ENCODE measurements around the gene CPAMD8. TPM values are rescaled to one million over a fixed set of nuclear protein-coding genes. Genes with fewer than 3 reads are reported as not detected.

The CPAMD8 gene
- total RNA-seq, 1 donor from 2014 or later, result 16.3 TPM

DNA sequence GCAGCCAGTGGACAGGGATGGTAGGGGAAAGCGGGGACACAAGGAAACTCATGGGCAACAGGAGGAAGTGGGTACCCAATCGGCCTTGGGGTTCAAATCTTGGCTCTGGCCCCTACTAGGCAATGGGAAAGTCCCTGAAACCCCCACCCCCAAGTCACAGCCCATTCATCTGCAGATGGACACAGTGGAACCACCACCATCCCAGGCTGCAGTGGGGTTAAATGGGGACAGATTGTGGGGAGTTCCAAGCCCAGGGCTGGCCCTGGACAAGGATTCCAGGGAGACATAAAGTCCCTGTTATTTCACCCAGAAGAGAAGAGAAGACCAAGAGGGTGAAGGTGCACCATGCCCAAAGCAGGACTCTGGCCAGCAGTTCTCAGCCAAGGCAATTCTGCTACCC lies 48.5 kb downstream of the CPAMD8 start:
- Histone ChIP-seq H3K4me2 (no peak overlapping the region), H3K79me2 (ENCODE audit: low read depth) (no peaks in the 10 kb centered on the region), H4K20me1 (ENCODE audit: low read depth) (no peaks in the 10 kb centered on the region), H2AFZ (replicated peaks) (no peak overlapping the region), H3F3A (ENCODE audit: low read depth) (no peaks in the 10 kb centered on the region), H3K27me3 (no peaks in the 10 kb centered on the region), H3K9me3 (ENCODE audit: low read depth) (no peaks in the 10 kb centered on the region), H3K27ac (no peak overlapping the region), H3K4me3 (no peak overlapping the region), H3K4me1 (no peaks in the 10 kb centered on the region), H3K36me3 (no peaks in the 10 kb centered on the region), H3K9ac (no peak overlapping the region)
- Mint-ChIP-seq H3K27me3 (ENCODE audit: insufficient read depth, low read depth) (peaks cover 6% of the 10 kb centered on the region), H3K27ac (no peak overlapping the region), H3K9me3 (no peaks in the 10 kb centered on the region), H3K4me3 (no peak overlapping the region), H3K36me3 (peaks cover 4% of the 10 kb centered on the region), H3K4me1 (no peaks in the 10 kb centered on the region)
- TF ChIP-seq EZH2phosphoT487 (IDR thresholded peaks at IDR 0.05), result no peak
- no peak for TF ChIP-seq EZH2 (IDR thresholded peaks at IDR 0.05)
- TF ChIP-seq, protein P1, sequence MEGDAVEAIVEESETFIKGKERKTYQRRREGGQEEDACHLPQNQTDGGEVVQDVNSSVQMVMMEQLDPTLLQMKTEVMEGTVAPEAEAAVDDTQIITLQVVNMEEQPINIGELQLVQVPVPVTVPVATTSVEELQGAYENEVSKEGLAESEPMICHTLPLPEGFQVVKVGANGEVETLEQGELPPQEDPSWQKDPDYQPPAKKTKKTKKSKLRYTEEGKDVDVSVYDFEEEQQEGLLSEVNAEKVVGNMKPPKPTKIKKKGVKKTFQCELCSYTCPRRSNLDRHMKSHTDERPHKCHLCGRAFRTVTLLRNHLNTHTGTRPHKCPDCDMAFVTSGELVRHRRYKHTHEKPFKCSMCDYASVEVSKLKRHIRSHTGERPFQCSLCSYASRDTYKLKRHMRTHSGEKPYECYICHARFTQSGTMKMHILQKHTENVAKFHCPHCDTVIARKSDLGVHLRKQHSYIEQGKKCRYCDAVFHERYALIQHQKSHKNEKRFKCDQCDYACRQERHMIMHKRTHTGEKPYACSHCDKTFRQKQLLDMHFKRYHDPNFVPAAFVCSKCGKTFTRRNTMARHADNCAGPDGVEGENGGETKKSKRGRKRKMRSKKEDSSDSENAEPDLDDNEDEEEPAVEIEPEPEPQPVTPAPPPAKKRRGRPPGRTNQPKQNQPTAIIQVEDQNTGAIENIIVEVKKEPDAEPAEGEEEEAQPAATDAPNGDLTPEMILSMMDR (IDR thresholded peaks at IDR 0.05), result no peak
- DNase-seq (ENCODE audit: low spot score), result no peak

- H3K9me3 Mint-ChIP-seq, result no peaks in the 10 kb centered on the region
- H3K36me3 Mint-ChIP-seq, result peaks cover 4% of the 10 kb centered on the region
- H3K79me2 ChIP-seq (ENCODE audit: low read depth), result no peaks in the 10 kb centered on the region
- H3K4me1 Mint-ChIP-seq, result no peaks in the 10 kb centered on the region
- H3K4me3 ChIP-seq, result no peak overlapping the region
- H3K9ac ChIP-seq, result no peak overlapping the region
- no peaks in the 10 kb centered on the region for H3K9me3 ChIP-seq (ENCODE audit: low read depth)
- H3K4me1 ChIP-seq, result no peaks in the 10 kb centered on the region
- no peaks in the 10 kb centered on the region for H3K36me3 ChIP-seq
- H3K27me3 ChIP-seq, result no peaks in the 10 kb centered on the region
- no peak overlapping the region for H3K4me2 ChIP-seq
- no peak overlapping the region for H3K4me3 Mint-ChIP-seq
- H2AFZ ChIP-seq (replicated peaks), result no peak overlapping the region
- no peak overlapping the region for H3K27ac Mint-ChIP-seq
- no peak for DNase-seq (ENCODE audit: low spot score)
- TF ChIP-seq EZH2phosphoT487 (IDR thresholded peaks at IDR 0.05) (no peak), EZH2 (IDR thresholded peaks at IDR 0.05) (no peak)
- TF ChIP-seq, protein P1 (IDR thresholded peaks at IDR 0.05), result no peak
- no peaks in the 10 kb centered on the region for H3F3A ChIP-seq (ENCODE audit: low read depth)
- no peak overlapping the region for H3K27ac ChIP-seq
- no peaks in the 10 kb centered on the region for H4K20me1 ChIP-seq (ENCODE audit: low read depth)
- H3K27me3 Mint-ChIP-seq (ENCODE audit: insufficient read depth, low read depth), result peaks cover 6% of the 10 kb centered on the region
Observed at GRCh38 chr19:16977306-16977705, 49.3 kb downstream of the CPAMD8 start.

- DNase-seq (ENCODE audit: low spot score), result no peak
- Histone ChIP-seq H2AFZ (replicated peaks) (no peak overlapping the region), H3K9me3 (ENCODE audit: low read depth) (no peaks in the 10 kb centered on the region), H3F3A (ENCODE audit: low read depth) (no peaks in the 10 kb centered on the region), H3K9ac (no peak overlapping the region), H3K4me2 (no peak overlapping the region), H3K79me2 (ENCODE audit: low read depth) (no peaks in the 10 kb centered on the region), H3K27ac (no peak overlapping the region), H4K20me1 (ENCODE audit: low read depth) (no peaks in the 10 kb centered on the region), H3K27me3 (no peaks in the 10 kb centered on the region), H3K4me1 (no peaks in the 10 kb centered on the region), H3K4me3 (no peak overlapping the region), H3K36me3 (no peaks in the 10 kb centered on the region)
- Mint-ChIP-seq H3K27ac (no peak overlapping the region), H3K9me3 (no peaks in the 10 kb centered on the region), H3K4me1 (no peaks in the 10 kb centered on the region), H3K27me3 (ENCODE audit: insufficient read depth, low read depth) (peaks cover 6% of the 10 kb centered on the region), H3K36me3 (peaks cover 4% of the 10 kb centered on the region), H3K4me3 (no peak overlapping the region)
- TF ChIP-seq, protein P1 (IDR thresholded peaks at IDR 0.05), result no peak
- TF ChIP-seq EZH2 (IDR thresholded peaks at IDR 0.05) (no peak), EZH2phosphoT487 (IDR thresholded peaks at IDR 0.05) (no peak)
Observed at GRCh38 chr19:16976446-16976845, 50.2 kb downstream of the CPAMD8 start.
